Endodermal cell (in vitro differentiated cells): Measurements from ENCODE around the gene ATP11B. TPM values are rescaled to one million over a fixed set of nuclear protein-coding genes. Genes with fewer than 3 reads are reported as not detected.
A peak's percentile ranks its signal among the peaks of the same experiment; 100 is the strongest.

Experiments used
- DNase-seq: peaks from one replicate; pipeline ENCODE4 v3.0.0-alpha.2; 2017
- H3K27ac ChIP-seq: 2 replicates; pipeline ENCODE4 v1.5.1; 2013; ENCODE audit warnings: mild to moderate bottlenecking, low read depth, low read length, moderate library complexity
- H3K27me3 ChIP-seq: 2 replicates; pipeline ENCODE4 v1.6.1; 2013; ENCODE audit warnings: mild to moderate bottlenecking, low read length, moderate library complexity; ENCODE audit not compliant: insufficient read depth, control insufficient read depth, poor library complexity, severe bottlenecking
- H3K36me3 ChIP-seq: 2 replicates; pipeline ENCODE4 v1.7.0; 2013; ENCODE audit warnings: mild to moderate bottlenecking, low read length, moderate library complexity; ENCODE audit not compliant: control insufficient read depth, insufficient read depth
- H3K4me1 ChIP-seq: one replicate; pipeline ENCODE4 v1.7.0; 2013; ENCODE audit warnings: low read length; ENCODE audit not compliant: control insufficient read depth, insufficient read depth
- H3K4me3 ChIP-seq: 2 replicates; pipeline ENCODE4 v1.5.1; 2013; ENCODE audit warnings: mild to moderate bottlenecking, low read length, moderate library complexity
- H3K9ac ChIP-seq: 2 replicates; pipeline ENCODE4 v1.6.1; 2013; ENCODE audit warnings: mild to moderate bottlenecking, low read length, moderate library complexity; ENCODE audit not compliant: poor library complexity, severe bottlenecking; ENCODE audit errors: extremely low read depth
- H3K9me3 ChIP-seq: 2 replicates; pipeline ENCODE4 v1.6.1; 2013; ENCODE audit warnings: mild to moderate bottlenecking, low read length, moderate library complexity; ENCODE audit not compliant: control insufficient read depth
- H3K27ac Mint-ChIP-seq: 2 replicates; pipeline ENCODE4 v1.8.0; 2020; ENCODE audit warnings: mixed read lengths
- H3K27me3 Mint-ChIP-seq: 2 replicates; pipeline ENCODE4 v1.8.0; 2021; ENCODE audit warnings: mild to moderate bottlenecking, mixed read lengths; ENCODE audit not compliant: insufficient read depth
- H3K36me3 Mint-ChIP-seq: 2 replicates; pipeline ENCODE4 v1.8.0; 2020; ENCODE audit warnings: low read depth, mixed read lengths
- H3K4me1 Mint-ChIP-seq: 2 replicates; pipeline ENCODE4 v1.8.0; 2020; ENCODE audit warnings: mixed read lengths
- H3K4me3 Mint-ChIP-seq: 2 replicates; pipeline ENCODE4 v1.8.0; 2020; ENCODE audit warnings: mild to moderate bottlenecking, moderate library complexity, mixed read lengths
- H3K9me3 Mint-ChIP-seq: 2 replicates; pipeline ENCODE4 v1.8.0; 2020; ENCODE audit warnings: mild to moderate bottlenecking, mixed read lengths
- CTCF ChIP-seq: fragments of 200-600 bp; sonication (generic); conservative IDR thresholded peaks from 2 replicates; pipeline ENCODE4 v1.5.0; 2021; ENCODE audit warnings: antibody characterized with exemption, mild to moderate bottlenecking
- WGBS, 2 experiments: methylation state at CpG; one replicate each; pipeline versions ENCODE4 v1.1.5 to v1.1.7; 2013; ENCODE audit warnings: missing lambda C conversion rate in 2 of 2, mixed read lengths in 1 of 2; ENCODE audit not compliant: insufficient coverage in 1 of 2, insufficient read length in 1 of 2; 5-methylcytosine and 5-hydroxymethylcytosine counted together
- long read RNA-seq, 4 experiments: library from polyadenylated mRNA in 2 of 4; library from RNA in 1 of 4; library from capped mRNA in 1 of 4; stranded (forward) in 3 of 4; unstranded in 1 of 4; transcript quantifications; one replicate each; pipeline ENCODE4 v2.0.0, GENCODE V29; 2020 to 2021; ENCODE audit warnings: inconsistent platforms in 1 of 4
- polyA plus RNA-seq, 2 experiments: library from polyadenylated mRNA; stranded (reverse); fragments of 50-300 nt; gene quantifications; one replicate each; pipeline ENCODE4 v1.2.3, GENCODE V29; 2013
- total RNA-seq, 2 donors: library from RNA; stranded (reverse); fragmentation: NEBNext Ultra II Directional in 1 of 2; extraction: Animal tissue kit (Norgen Biotek cat#: 25700) in 1 of 2; gene quantifications; 2 replicates in 1 of 2; 3 replicates in 1 of 2; pipeline ENCODE4 v1.2.1, GENCODE V29; 2021

Gene ATP11B
- 10 to 100 TPM; 23.6 to 27.8 TPM for total RNA-seq
- 25.5 TPM for polyA plus RNA-seq (2013, experiment 1 of 2)
- 26.7 TPM for polyA plus RNA-seq (2013, experiment 2 of 2)
- long read RNA-seq, experiment 1, partial matches to known transcripts: 0 of 8 reads
- long read RNA-seq, experiment 1, other reads (novel, unspliced or antisense): 8 of 8 reads
- long read RNA-seq, experiment 2, full-length matches to known transcripts: 12 of 36 reads
- long read RNA-seq, experiment 2, partial matches to known transcripts: 10 of 36 reads
- long read RNA-seq, experiment 2, other reads (novel, unspliced or antisense): 14 of 36 reads
- long read RNA-seq, experiment 3, full-length matches to known transcripts: 1 of 7 reads
- long read RNA-seq, experiment 3, partial matches to known transcripts: 4 of 7 reads
- long read RNA-seq, experiment 3, other reads (novel, unspliced or antisense): 2 of 7 reads
- long read RNA-seq, experiment 4, partial matches to known transcripts: 5 of 6 reads
- long read RNA-seq, experiment 4, other reads (novel, unspliced or antisense): 1 of 6 reads

GRCh38 chr3:182792901-182793662, at the start of gene ATP11B:
Gene ATP11B, plus strand, starts transcription at chr3:182793504. Its CDS starts 256 bp downstream, at chr3:182793760.
- peak within 1 kb of the TSS; percentile 95 for H3K4me3 Mint-ChIP-seq
- peak within 1 kb of the TSS; percentile 94 for H3K27ac Mint-ChIP-seq
- peaks cover 11% of the 10 kb centered on the region for H3K4me1 Mint-ChIP-seq
- peaks cover 40% of the 10 kb centered on the region for H3K27me3 ChIP-seq
- peak within 1 kb of the TSS; percentile 4 for H3K27ac ChIP-seq
- no peaks in the 10 kb centered on the region for H3K4me1 ChIP-seq
- no peaks in the 10 kb centered on the region for H3K36me3 ChIP-seq
- peak within 1 kb of the TSS; percentile 94 for H3K4me3 ChIP-seq
- no peaks in the 10 kb centered on the region for H3K36me3 Mint-ChIP-seq
- H3K9ac ChIP-seq: peak within 1 kb of the TSS; percentile 74
- peaks cover 17% of the 10 kb centered on the region for H3K27me3 Mint-ChIP-seq
- DNase-seq: peak; percentile 87
- no peaks in the 10 kb centered on the region for H3K9me3 ChIP-seq
- WGBS, 2 experiments: 2% methylated on average over 13 to 56 of the region's 74 CpGs
- H3K9me3 Mint-ChIP-seq: no peaks in the 10 kb centered on the region
- TF ChIP-seq CTCF: no peak

GRCh38 chr3:182746959-182747358, 46.3 kb upstream of the ATP11B start:
- Histone ChIP-seq H3K9ac (no peak overlapping the region), H3K4me3 (no peak overlapping the region), H3K27ac (no peak overlapping the region), H3K27me3 (no peaks in the 10 kb centered on the region), H3K9me3 (peaks cover 15% of the 10 kb centered on the region), H3K4me1 (peaks cover 3% of the 10 kb centered on the region), H3K36me3 (no peaks in the 10 kb centered on the region)
- Mint-ChIP-seq H3K9me3 (peaks cover 2% of the 10 kb centered on the region), H3K27ac (no peak overlapping the region), H3K4me3 (no peak overlapping the region), H3K36me3 (no peaks in the 10 kb centered on the region), H3K4me1 (peaks cover 6% of the 10 kb centered on the region), H3K27me3 (peaks cover 4% of the 10 kb centered on the region)
- WGBS, 2 experiments: 56 to 59% methylated on average over 3 of the region's 3 CpGs
- no peak for TF ChIP-seq CTCF
- DNase-seq: no peak

- H3K27ac ChIP-seq: no peak overlapping the region
- H3K27ac Mint-ChIP-seq: no peak overlapping the region
- no peak for TF ChIP-seq CTCF
Observed at GRCh38 chr3:182755308-182755707, 38.0 kb upstream of the ATP11B start.

More at GRCh38 chr3:182755308-182755707, 38.0 kb upstream of the ATP11B start:
- Histone ChIP-seq H3K4me1 (no peaks in the 10 kb centered on the region), H3K4me3 (no peak overlapping the region), H3K27me3 (no peaks in the 10 kb centered on the region), H3K9me3 (peaks cover 24% of the 10 kb centered on the region), H3K9ac (no peak overlapping the region), H3K36me3 (no peaks in the 10 kb centered on the region)
- no peak for DNase-seq
- Mint-ChIP-seq H3K9me3 (peaks cover 9% of the 10 kb centered on the region), H3K36me3 (no peaks in the 10 kb centered on the region), H3K4me1 (no peaks in the 10 kb centered on the region), H3K4me3 (no peak overlapping the region), H3K27me3 (peaks cover 10% of the 10 kb centered on the region)
